Measurements from ENCODE around the gene KAT5.
"Not testable (repeated sequence)": the region's sequence is repeated elsewhere in the genome, so short reads cannot be mapped to it uniquely, and the experiment has no call there.

The KAT5 gene

GRCh38 chr11:65710421-65710820 is 1.6 kb upstream of the KAT5 start:
- DNase-seq, result no peak

- no peak for DNase-seq
These were observed 603 bp downstream of the KAT5 start for GRCh38 chr11:65712633-65713076.

DNA sequence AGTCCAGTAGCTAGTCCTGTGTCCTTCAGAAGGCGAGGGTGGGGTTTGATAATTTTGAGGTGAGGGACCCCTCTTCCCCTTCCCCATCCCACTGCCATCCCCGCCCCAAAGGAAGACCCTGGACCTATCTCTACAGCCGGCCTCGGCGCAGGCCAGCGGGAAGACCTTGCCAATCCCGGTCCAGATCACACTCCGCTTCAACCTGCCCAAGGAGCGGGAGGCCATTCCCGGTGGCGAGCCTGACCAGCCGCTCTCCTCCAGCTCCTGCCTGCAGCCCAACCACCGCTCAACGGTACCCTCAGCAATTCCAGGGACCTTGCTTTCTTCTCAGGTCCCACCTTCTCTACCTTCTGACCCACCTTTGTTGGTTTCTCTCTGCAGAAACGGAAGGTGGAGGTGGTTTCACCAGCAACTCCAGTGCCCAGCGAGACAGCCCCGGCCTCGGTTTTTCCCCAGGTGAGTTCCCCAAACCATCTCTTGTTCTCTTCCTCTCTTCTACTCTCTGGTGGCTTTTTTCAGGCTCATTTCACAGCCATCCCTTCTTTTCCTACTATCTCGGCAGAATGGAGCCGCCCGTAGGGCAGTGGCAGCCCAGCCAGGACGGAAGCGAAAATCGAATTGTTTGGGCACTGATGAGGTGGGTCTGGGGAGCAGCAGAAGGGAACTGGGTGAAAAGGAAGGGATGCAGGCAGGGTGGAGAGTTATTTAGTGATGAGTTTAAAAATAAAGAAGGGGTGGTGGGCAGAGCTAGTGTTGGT is 1.3 kb downstream of the KAT5 start:
- no peak for DNase-seq

DNA sequence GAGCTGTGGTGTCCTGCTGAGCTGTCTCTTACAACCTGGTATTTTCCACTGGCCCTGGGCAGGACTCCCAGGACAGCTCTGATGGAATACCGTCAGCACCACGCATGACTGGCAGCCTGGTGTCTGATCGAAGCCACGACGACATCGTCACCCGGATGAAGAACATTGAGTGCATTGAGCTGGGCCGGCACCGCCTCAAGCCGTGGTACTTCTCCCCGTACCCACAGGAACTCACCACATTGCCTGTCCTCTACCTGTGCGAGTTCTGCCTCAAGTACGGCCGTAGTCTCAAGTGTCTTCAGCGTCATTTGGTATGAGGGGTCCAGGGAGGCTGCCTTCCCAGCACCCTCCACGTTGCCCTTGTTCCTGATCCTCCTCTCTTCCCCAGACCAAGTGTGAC is 2.4 kb downstream of the KAT5 start:
- no peak for DNase-seq

- no peak for DNase-seq
These were observed 4.2 kb downstream of the KAT5 start for GRCh38 chr11:65716302-65716701.

GRCh38 chr11:65716774-65717405 is 4.8 kb downstream of the KAT5 start:
- no peak for DNase-seq

- DNase-seq, result no peak
These were observed 5.9 kb downstream of the KAT5 start for GRCh38 chr11:65717906-65718305.

- DNase-seq, result no peak
These were observed 6.5 kb downstream of the KAT5 start for GRCh38 chr11:65718531-65718930.

DNA sequence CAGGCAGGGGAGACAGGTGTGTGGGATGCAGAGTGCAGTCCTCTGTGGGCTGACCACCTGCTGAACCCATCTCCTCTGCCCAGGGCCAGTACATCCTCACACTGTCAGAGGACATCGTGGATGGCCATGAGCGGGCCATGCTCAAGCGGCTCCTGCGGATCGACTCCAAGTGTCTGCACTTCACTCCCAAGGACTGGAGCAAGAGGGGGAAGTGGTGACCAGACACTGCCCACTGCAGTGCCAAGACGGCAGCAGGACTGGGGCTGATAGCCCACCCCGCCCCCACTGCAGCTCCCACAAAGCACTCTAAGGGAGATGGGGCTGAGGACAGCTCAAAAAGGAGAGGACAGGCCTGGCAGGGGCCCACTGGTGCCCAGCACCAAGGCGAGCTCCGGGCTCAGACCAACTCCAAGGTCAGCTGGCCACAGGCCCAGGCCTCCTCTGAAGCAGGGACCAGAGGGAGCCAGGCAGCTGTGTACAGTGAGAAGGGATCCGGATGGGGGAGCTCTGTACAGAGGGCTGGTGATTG is 7.0 kb downstream of the KAT5 start:
- DNase-seq, result no peak

GRCh38 chr11:65719871-65720210 is 7.8 kb downstream of the KAT5 start:
- DNase-seq, result peak; percentile 33

- peak; percentile 78 for DNase-seq
These were observed 8.3 kb downstream of the KAT5 start, which contains the start of gene RNASEH2C for GRCh38 chr11:65720211-65720934. RNASEH2C (minus strand) TSS chr11:65720798; CDS start chr11:65720758, 40 bp downstream.

- no peak for DNase-seq
These were observed 10.2 kb downstream of the KAT5 start for GRCh38 chr11:65722261-65722660.

GRCh38 chr11:65726660-65727059 is 14.6 kb downstream of the KAT5 start:
- no peak for DNase-seq

GRCh38 chr11:65727865-65728264 is 15.8 kb downstream of the KAT5 start:
- no peak for DNase-seq

GRCh38 chr11:65730461-65730860 is 18.4 kb downstream of the KAT5 start:
- DNase-seq, result no peak

GRCh38 chr11:65735111-65735510 is 23.1 kb downstream of the KAT5 start:
- not testable (repeated sequence) for DNase-seq

- DNase-seq, result no peak
These were observed 24.8 kb downstream of the KAT5 start for GRCh38 chr11:65736810-65737209.

DNA sequence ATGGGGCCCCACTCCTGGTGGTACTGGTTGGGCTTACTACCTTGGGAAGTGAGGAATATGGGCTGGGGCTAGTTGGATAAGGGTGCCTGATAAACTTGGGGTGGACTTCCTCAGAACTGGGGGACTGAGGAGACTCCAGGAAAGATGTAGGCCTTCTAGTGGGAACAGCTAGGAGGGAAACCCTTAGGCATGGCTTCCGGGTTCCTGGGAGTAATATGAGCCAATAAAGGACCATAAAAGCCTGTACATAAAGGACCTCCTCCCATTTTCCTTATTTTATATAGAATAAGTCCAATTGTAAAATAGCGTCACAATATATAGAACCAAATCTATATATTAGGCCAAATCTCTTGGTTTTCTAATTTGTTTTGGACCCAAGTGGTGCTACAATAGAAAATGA is 27.0 kb downstream of the KAT5 start:
- DNase-seq, result no peak

DNA sequence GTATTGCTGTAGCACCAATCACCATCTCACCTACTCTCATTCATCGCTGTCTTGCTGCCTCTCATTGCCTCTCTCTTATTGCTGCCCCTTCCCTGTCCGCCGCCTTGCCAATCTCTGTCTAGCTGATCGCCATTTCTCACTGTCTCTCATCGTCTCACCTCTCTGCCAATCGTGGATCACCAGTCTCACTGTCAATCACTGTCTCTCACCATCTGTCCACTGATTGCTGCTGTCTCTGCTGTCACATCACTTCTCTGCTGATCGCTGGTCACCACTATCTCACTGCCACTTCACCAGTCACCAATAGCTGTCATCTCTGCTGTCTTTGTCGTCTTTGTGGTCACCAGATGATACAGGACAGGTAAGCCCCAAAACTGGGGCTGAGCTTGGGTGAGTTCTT is 29.1 kb downstream of the KAT5 start:
- no peak for DNase-seq

DNA sequence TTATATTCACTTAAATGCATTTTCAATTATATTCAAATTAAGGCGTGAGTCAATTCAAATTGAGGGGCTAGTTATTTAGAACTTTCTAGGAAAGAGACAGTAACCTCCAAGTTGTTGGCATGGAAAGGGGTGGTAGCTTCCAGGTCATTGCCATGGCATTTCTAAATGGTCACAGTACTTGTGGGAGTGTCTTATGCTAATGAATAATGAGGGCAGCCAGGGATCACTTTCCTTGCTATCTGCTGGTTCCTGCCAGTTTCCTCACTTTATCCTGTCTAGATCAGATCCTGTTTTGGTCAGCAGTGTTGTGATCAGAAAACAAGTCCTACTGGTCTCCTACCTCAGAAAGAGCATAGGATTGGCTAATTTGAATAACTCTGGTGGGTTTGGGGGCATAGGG is 30.3 kb downstream of the KAT5 start:
- DNase-seq, result no peak

- no peak for DNase-seq
These were observed 31.6 kb downstream of the KAT5 start for GRCh38 chr11:65743681-65744025.

DNA sequence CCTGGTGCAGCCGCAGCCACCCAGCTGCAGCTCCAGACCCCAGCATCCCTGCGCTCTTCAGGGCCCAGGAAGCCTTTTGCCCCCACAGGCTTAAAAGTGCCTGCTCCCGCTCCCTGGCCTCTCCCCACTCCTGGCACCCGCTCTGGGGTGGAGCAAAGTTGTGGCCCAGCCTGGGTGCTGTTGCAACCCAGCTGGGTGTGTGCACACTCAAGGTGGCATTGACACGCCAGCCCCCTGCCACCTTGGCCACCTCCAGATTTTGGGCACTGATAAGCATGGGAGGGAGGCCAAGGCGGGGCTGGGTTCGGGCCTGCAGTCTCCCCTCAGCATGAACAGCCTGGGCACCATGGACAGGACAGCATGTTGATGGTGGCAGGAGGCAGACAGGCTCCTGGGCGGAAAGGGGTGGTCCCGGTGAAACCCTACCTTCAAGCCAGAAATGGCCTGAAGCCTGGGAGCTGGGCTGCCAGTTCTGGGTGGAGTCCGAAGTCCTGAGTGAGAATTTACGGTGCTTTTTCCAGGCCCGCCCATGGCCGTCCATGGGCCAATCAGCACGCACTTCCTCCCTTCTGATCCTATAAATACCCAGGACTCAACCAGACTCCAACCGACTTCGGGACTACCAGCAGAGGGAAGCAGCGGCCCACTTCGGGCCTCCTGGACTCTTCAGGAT is 32.1 kb downstream of the KAT5 start:
- no peak for DNase-seq

- DNase-seq, result no peak
These were observed 32.6 kb downstream of the KAT5 start for GRCh38 chr11:65744699-65745042.
